Gastrocnemius medialis (tissue), 4 donors: ENCODE results near the gene DCTN2.

Experiments used
- POLR2A ChIP-seq, 2 donors: fragments of 450-650 bp; IDR thresholded peaks; one replicate each; pipeline ENCODE4 v1.6.1; 2017; ENCODE audit warnings: antibody characterized with exemption in 2 of 2, mild to moderate bottlenecking in 2 of 2, moderate library complexity in 2 of 2
- TF ChIP-seq, protein P1 (sequence below), 5 experiments: fragments of 450-650 bp in 3 of 5; fragments of 200-600 bp in 2 of 5; sonication (generic) in 2 of 5; IDR thresholded peaks in 4 of 5; conservative IDR thresholded peaks in 1 of 5; 1 replicate in 4 of 5; 2 replicates in 1 of 5; pipeline ENCODE4 v1.5.1; 2016 to 2019; ENCODE audit warnings: antibody characterized with exemption in 5 of 5, mild to moderate bottlenecking in 3 of 5, moderate library complexity in 3 of 5

DNA sequence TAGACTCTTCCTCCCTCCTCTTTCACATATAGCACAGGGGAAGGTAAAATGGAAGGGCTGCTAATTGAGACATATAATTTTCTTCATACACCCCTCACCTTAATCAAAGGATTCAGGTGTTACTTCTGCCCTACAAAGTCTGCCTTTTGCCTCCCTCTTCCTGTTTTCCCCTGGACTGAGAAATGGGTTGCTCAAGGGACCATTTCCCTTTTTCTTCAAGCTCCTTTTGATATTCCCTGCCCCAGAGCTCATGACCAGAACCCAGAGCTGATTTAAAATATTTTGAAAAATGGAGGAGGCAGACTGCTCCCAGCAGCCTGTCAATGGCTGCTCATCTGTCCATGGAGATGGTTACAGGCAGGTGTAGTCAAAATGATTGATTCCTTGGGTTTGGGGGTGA is 37.7 kb upstream of the DCTN2 start:
- TF ChIP-seq, protein P1, sequence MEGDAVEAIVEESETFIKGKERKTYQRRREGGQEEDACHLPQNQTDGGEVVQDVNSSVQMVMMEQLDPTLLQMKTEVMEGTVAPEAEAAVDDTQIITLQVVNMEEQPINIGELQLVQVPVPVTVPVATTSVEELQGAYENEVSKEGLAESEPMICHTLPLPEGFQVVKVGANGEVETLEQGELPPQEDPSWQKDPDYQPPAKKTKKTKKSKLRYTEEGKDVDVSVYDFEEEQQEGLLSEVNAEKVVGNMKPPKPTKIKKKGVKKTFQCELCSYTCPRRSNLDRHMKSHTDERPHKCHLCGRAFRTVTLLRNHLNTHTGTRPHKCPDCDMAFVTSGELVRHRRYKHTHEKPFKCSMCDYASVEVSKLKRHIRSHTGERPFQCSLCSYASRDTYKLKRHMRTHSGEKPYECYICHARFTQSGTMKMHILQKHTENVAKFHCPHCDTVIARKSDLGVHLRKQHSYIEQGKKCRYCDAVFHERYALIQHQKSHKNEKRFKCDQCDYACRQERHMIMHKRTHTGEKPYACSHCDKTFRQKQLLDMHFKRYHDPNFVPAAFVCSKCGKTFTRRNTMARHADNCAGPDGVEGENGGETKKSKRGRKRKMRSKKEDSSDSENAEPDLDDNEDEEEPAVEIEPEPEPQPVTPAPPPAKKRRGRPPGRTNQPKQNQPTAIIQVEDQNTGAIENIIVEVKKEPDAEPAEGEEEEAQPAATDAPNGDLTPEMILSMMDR (IDR thresholded peaks at IDR 0.05 in 4 of 5, conservative IDR thresholded peaks at IDR 0.05 in 1 of 5) = no peak
- TF ChIP-seq POLR2A (IDR thresholded peaks at IDR 0.05) = no peak
